ENCODE measurements around the gene SLC51B.
"Not testable (repeated sequence)": the region's sequence is repeated elsewhere in the genome, so short reads cannot be mapped to it uniquely, and the experiment has no call there.

Gene SLC51B

DNA sequence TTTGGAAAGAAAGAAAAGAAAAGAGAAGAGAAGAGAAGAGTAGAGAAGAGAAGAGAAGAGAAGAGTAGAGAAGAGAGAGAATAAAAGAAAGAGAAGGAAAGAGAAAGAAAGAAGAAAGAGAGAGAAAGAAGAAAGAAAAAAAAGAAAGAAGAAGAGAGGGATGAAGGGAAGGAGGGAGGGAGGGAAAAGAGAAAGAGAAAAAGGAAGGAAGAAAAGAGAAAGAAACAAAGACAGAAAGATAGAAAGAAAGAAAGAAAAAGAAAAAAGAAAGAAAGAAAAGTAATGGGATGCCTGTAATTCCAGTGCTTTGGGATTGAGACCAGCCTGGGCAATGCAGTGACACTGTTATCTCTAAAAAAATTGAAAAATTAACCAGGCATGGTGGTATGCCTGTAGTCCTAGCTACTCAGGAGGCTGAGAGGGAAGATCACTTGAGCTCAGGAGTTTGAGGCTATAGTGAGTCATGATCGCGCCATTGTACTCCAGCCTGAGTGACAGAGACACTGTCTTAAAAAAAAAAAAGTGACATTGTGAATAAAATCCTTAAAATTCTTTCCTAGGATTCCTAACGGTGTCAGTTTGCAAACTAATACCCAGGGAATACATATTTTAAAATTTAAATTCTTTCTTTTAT lies 20.9 kb downstream of the SLC51B start:
- DNase-seq = no peak

DNA sequence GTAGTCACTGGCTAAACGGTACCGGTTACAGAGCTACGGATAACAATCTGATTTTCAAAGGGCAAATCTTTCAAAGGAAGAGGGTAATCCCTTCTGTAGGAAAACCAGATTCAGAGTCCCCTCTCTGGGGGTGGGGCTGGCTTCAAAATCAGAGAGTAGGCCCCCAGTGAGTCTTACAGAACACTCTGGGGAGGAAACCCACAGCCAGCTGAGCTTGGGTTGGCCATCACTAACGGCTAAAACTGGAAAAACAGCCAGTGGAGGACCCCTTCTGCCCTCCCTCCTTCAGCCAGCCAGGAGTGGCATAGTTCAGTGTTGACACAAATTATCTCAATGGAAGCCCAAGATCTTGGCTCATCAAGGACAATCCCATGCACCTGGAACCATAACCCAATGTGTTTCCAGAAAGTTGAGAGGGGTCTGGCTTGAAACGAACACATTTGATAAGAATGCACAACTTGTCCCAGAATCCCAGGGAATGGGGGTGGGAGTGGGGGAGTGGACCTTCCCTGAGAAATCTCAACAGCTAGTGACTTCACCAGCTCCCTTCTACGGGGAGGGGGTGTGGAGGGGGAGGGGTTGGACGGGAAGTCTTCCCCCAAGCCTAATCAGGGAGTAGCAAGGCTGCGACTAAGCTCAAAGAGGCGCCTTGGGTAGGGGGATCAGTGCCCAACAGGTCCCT lies 21.6 kb downstream of the SLC51B start:
- DNase-seq = peak in 3 of 58 donors; percentile 19 to 43 (median 21)

DNA sequence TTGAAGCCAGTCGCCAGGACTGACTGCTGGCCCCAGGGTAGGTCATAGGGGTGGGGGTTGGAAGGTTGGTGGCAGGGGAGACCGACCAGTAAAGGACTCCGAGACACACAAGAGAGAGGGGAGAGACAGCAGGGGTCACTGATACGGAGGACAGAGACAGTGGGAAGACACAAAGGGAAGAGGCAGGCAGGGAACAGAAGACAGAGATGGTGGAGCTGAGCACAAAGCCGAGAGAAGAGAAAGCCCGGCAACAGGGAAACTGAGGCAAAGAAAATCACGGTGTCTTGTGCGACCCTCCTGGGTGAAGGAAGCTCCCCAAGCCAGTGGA lies 22.1 kb downstream of the SLC51B start:
- no peak for DNase-seq

DNA sequence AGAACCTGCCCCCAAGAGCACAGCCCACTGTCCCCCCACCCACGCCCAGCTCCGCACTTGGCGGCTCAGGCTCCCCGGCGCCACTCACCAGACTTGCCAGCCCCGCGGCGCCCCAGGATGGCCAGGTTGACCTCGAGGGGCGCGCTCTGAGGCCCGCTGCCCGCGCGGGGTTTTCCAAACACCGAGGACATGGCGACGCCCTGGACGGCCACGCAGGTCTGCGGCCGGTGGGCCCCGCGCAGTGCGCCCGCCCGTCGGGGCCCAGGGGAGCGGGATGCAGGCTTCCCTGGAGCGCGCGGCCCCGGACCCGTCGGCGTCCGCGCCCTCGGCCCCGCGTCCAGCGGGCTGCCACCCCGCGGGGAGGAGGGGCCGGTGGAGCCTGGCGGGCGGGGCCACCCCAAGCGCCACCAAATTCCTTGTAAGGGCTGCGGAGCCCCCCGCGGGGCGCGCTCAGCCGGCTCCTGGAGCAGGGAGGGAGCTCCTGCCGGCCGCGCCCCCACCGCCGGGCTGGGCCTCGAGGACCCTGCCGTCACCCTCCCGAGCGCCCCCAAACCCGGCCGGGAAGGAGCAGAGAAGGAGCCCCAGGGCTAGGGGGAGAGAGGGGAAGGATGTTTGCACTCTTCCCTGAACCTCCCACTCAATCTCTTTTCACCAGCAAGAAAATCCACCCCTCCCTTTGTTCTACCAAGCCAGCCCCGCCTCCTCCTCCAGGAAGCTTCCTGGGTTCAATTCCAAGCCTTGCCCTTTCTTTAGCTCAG lies 22.6 kb downstream of the SLC51B start, which contains the start of gene RASL12:
Gene RASL12 (minus strand): TSS at position 347 of the 758 bp plus-strand sequence. CDS start 156 bp downstream, at position 191.
- DNase-seq = no peak

DNA sequence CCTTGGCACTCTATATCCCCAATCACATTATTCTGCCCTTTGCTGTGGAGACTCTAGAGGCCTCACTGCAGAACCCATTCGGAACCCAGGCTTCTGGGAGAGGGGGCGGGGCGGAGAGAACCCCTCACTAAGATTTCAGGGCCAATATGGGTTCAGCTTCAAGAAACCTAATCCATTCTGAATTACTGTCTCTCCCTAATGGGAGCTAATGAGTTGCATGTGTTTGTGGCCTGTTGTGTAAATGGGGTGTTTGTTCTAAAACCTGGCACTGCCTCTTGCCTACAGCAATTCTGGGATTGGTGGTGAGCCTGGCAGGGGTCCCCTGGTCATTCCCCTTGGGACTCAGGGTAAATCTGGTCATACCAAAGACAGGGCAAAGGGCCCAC lies 23.2 kb downstream of the SLC51B start:
- peak in 5 of 58 donors; percentile 18 to 71 (median 36) for DNase-seq

DNA sequence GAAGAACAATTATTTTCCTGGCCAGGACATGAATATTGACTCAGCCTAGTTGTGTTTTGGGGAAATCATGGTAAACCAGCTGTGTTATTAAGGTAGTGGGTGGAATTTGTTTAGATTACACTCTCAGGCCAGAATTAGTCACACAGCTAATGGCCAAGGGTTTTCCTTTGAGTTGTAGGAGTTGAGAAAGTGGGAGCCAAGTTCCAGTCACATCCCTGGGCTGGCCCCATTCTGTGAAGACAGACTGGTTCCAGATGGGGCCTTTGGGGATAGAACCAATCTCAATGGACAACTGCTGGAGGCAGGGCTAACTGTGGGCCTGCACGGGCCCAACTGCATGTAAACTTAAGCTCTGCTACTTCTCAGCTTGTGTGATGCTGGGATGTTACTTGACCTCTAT lies 24.0 kb downstream of the SLC51B start:
- DNase-seq = no peak

DNA sequence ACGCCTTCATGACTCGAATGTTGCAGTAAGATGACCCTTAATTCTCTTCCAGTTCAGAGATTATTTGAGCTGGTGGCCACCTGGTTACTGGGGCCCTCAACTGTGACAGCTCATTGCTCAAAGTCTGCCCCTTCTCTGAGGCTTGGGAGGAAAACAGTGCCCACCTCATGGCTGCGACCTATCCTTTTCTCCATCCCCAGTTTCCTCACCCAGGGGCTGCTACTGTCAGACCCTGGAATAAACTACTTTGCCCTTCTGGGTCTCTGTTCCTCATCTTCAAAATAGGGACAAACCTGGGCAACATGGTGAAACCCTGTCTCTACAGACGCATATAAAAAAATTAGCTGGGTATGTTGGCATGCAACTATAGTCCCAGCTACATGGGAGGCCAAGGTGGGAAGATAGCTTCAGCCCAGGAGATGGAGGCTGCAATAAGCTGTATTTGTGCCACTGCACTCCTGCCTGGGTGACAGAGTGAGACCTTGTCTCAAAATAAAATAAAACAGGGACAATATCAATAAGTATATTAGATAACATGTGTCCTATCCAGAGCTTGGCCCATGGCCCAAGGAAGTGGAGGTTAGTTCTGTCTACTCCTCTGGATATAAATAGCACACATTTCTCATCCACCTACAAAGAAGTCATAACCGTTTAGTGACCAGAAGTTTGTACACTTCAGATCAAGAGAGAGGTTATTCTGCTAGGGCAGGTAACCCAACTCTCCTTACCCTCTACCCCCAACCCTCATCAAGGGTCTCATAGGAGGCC lies 24.8 kb downstream of the SLC51B start:
- DNase-seq = no peak

DNA sequence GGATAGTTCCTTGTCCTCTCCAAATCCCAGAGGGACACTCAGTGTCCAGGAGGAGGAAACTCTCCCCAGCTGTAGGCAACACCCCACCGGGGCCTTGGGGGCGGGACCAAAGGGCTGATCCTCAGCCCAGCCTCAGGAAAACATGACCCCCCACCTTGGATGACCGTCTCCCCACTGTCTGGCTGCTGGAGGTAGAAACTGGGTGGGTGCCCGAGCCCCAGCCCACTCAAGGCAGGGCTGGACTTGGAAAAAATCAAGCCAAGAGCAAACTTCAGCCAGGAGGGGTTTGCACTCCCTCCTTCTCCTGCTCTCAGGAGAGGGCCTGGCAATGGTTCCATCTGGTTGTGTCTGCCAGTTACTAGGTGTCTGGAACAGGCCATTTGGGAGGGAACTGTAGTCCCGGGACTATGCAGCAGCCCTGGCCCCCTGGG lies 26.2 kb downstream of the SLC51B start:
- DNase-seq = peak in 21 of 58 donors; percentile 17 to 76 (median 32)

DNA sequence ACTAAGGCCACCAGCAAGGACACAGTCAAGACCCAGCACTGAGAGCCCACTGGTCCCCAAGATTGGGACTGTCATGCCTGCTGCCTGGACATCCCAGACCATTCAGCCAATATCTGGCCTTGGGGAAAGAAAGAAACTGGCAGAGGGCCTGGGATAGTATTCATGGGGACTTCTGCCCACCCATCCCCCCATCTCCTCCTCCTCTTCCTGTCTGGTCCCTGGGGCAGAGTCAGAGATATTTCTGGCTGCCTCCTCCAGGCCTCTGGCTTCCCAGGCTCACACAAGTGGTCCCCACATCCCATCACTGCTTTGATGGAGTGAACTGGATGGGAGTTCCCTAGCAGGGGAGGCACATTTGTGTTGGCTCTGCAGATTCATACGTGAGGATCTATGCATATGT lies 26.8 kb downstream of the SLC51B start:
- no peak for DNase-seq

DNA sequence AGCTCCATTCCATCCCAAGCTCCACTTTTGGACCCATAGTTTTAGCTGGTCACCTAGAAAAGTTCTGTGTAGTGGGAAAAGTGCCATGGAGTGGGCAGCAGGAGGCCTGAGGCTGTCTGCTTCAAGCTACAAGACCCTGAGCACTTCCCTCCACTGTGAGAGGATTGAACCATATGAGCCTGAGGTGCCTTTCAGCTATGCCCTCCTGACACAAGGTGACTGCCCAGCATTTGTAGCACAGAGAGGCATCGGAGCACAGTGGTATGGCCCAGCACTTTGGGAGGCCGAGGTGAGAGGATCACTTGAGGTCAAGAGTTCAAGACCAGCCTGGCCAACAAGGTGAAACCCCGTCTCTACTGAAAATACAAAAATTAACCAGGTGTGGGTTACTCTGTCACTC lies 27.4 kb downstream of the SLC51B start:
- no peak for DNase-seq

DNA sequence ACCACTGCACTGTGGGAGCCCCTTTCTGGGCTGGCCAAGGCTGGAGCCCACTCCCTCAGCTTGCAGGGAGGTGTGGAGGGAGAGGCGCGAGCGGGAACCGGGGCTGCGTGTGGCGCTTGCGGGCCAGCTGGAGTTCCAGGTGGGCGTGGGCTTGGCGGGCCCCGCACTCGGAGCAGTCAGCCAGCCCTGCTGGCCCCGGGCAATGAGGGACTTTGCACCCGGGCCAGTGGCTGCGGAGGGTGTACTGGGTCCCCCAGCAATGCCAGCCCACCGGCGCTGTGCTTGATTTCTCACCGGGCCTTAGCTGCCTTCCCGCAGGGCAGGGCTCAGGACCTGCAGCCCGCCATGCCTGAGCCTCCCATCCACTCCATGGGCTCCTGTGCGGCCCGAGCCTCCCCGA lies 29.8 kb downstream of the SLC51B start:
- DNase-seq = not testable (repeated sequence)

DNA sequence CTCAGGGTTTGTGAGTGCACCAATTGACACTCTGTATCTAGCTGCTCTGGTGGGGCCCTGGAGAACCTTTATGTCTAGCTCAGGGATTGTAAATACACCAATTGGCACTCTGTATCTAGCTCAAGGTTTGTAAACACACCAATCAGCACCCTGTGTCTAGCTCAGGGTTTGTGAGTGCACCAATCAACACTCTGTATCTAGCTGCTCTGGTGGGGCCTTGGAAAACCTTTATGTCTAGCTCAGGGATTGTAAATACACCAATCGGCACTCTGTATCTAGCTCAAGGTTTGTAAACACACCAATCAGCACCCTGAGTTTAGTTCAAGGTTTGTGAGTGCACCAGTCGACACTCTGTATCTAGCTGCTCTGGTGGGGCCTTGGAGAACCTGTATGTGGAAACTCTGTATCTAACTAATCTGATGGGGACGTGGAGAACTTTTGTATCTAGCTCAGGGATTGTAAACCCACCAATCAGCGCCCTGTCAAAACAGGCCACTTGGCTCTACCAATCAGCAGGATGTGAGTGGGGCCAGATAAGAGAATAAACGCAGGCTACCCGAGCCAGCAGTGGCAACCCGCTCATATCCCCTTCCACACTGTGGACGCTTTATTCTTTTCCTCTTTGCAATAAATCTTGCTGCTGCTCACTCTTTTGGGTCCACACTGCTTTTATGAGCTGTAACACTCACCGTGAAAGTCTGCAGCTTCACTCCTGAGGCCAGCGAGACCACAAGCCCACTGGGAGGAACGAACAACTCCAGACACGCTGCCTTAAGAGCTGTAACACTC lies 30.6 kb downstream of the SLC51B start:
- not testable (repeated sequence) for DNase-seq

DNA sequence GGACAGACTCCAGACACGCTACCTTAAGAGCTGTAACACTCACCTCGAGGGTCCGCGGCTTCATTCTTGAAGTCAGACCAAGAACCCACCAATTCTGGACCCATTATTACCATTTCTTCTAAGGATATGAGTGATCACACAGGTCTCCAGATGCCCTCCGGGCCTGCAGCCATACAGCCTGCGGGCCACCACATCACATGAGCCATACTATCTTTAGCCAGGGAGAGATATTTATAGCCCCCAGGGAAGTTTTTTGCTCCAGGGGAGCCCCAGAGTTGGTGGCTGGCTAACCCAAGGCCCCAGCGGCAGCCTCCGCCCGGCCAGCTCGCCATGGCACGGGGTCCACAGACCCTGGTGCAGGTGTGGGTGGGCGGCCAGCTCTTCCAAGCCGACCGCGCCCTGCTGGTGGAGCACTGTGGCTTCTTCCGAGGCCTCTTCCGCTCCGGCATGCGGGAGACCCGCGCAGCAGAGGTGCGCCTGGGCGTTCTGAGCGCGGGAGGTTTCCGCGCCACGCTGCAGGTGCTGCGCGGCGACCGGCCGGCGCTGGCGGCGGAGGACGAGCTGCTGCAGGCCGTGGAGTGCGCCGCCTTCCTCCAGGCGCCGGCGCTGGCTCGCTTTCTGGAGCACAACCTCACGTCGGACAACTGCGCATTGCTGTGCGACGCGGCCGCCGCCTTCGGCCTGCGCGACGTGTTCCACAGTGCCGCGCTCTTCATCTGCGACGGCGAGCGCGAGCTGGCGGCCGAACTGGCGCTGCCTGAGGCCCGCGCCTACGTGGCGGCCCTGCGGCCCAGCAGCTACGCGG lies 31.5 kb downstream of the SLC51B start, which contains the start of gene KBTBD13:
Gene KBTBD13 (plus strand): TSS at position 261 of the 805 bp plus-strand sequence. CDS start 70 bp downstream, at position 331.
- no peak for DNase-seq

DNA sequence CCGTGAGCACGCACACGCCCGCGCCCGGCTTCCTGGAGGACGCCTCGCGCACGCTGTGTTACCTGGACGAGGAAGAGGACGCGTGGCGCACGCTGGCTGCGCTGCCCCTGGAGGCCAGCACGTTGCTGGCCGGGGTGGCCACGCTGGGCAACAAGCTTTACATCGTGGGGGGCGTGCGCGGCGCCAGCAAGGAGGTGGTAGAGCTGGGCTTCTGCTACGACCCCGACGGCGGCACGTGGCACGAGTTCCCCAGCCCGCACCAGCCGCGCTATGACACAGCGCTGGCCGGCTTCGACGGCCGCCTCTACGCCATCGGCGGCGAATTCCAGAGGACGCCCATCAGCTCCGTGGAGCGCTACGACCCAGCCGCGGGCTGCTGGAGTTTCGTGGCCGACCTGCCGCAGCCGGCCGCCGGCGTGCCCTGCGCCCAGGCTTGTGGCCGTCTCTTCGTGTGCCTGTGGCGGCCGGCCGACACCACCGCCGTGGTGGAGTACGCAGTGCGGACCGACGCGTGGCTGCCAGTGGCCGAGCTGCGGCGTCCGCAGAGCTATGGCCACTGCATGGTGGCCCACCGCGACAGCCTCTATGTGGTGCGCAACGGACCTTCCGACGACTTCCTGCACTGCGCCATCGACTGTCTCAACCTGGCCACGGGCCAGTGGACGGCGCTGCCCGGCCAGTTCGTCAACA lies 32.2 kb downstream of the SLC51B start:
- DNase-seq = no peak

DNA sequence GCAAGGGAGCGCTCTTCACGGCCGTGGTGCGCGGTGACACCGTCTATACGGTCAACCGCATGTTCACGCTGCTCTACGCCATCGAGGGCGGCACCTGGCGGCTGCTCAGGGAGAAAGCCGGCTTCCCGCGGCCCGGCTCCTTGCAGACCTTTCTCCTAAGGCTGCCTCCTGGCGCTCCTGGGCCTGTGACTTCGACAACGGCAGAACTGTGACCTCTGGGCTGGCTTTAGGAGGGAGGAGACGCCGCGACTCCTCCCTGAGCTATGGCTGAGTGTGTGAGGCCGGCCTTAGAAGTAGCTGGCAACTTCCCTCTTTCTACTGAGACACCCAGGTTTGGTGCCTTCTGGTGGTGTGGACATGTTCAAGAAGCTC lies 32.8 kb downstream of the SLC51B start:
- peak in 2 of 58 donors; percentile 16 to 22 for DNase-seq

DNA sequence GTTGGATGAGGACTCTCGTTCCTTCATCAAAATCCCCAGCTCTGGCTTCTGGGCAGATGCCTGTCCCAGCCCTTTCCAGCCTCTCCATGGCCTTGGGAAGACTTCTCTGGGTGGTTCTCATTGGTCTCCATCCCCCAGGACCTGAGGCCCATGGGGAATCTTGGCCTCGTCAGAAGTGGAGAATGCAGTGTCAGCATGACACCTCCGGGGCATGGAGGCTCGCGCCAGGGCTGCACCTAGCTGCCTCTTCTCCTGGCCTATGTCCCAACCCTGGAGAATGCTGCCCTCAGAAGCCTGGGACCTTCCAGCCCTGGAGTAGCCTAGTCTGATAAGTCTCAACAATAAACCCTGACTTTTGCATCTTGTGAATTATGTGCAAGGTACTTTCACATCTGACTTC lies 34.4 kb downstream of the SLC51B start:
- DNase-seq = no peak

DNA sequence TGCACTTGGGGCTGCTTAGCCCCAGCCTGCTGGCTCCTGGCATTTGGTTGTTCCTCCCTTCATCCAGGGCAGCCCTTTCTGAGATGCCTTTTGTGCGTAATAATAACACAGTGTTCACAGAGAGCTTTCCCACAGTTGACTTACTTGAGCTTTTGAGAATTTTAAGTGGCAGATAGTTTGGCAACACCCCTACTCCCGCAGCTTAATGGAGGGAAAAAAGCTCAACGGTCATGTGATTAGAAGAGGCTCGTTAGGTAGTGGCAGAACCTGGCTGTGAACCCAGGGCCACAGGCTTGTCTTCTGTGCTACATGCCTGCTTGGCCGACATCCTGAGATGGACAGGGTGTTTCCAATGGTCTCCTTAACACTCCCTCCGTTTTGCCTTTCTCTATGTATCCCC lies 36.1 kb downstream of the SLC51B start:
- DNase-seq = peak in 8 of 58 donors; percentile 13 to 57 (median 31)

DNA sequence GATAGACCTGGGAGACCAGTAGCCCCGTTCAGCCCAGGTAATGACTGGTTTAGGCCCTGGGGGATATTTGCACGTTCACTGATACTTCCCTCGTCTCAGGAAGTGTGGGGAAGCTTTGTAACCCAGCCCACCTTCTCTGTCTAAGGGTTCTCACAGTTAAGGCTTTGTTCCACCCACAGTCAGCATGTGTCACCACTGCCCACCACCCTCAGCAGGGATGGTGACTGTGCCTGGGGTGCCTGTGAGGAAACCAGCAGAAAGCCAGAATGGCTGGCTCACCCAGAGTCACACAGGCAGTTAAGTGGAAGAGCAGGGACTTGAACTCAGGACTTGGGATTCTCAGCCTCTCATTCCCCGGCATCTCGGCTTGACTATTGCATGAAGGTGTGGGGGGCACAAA lies 36.6 kb downstream of the SLC51B start:
- no peak for DNase-seq

DNA sequence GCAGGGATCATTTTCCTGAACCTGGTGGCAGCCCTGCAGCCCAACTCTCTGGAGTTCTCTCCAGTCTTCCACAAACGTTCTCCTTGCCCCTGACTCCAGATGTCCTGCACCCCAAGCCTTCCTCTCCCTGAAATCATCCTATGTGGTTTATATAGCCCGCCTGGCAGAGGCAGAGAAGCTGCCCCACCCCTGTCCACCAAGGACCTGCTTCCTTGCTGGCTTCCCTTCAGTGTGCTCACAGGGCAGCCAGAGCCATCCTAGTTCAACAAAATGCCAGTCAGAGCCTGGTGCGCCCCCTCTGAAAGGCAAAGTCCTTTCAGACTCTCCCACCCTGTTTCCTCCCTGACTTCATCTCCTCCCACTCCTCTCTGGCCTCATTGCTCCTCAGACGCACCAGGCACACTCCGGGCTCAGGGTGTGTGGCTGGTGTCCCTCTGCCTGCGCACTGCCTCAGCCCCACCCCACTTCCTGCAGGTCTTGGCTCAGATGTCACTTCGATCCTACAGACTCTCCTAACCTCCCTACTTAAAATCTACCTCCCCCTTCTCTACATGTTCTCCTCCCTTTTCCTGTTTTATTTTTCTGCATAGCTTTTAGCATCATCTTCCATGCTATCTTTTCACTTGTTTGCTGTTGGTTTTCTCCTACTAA lies 37.2 kb downstream of the SLC51B start:
- DNase-seq = no peak

All from anterior cingulate cortex (tissue), 58 donors.